ENCODE data around the gene IGFL2. TPM values are rescaled to one million over a fixed set of nuclear protein-coding genes. Genes with fewer than 3 reads are reported as not detected.
A peak's percentile ranks its signal among the peaks of the same experiment; 100 is the strongest.

The IGFL2 gene
- total and polyA plus RNA-seq, 9 of the 15 experiments (the other 6 are each of a cell fraction or from before 2014, with no cell fraction given) = 0.42 to 1.7 (median 0.75) TPM; not detected in 2

DNA sequence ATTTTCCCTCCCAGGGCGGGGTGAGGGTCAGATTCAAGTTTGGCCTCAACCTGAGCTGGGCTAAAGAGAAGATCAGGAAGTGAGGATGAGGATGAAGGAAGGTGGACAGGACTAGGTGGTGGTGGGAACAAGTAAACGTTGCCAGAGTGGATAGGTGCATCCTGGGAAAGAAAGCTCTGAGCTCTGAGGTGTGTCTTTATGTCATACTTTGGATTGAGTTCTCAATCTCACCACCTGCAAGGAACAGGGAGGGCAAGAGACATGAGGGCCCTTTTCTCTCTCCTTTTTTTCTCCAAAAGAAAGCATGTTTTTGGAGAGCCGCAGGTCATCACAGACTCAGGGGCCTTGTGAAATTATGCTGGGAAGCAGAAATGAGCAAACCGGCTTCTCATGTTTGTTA is 43.3 kb downstream of the IGFL2 start (continued):
- TF ChIP-seq, protein P1, sequence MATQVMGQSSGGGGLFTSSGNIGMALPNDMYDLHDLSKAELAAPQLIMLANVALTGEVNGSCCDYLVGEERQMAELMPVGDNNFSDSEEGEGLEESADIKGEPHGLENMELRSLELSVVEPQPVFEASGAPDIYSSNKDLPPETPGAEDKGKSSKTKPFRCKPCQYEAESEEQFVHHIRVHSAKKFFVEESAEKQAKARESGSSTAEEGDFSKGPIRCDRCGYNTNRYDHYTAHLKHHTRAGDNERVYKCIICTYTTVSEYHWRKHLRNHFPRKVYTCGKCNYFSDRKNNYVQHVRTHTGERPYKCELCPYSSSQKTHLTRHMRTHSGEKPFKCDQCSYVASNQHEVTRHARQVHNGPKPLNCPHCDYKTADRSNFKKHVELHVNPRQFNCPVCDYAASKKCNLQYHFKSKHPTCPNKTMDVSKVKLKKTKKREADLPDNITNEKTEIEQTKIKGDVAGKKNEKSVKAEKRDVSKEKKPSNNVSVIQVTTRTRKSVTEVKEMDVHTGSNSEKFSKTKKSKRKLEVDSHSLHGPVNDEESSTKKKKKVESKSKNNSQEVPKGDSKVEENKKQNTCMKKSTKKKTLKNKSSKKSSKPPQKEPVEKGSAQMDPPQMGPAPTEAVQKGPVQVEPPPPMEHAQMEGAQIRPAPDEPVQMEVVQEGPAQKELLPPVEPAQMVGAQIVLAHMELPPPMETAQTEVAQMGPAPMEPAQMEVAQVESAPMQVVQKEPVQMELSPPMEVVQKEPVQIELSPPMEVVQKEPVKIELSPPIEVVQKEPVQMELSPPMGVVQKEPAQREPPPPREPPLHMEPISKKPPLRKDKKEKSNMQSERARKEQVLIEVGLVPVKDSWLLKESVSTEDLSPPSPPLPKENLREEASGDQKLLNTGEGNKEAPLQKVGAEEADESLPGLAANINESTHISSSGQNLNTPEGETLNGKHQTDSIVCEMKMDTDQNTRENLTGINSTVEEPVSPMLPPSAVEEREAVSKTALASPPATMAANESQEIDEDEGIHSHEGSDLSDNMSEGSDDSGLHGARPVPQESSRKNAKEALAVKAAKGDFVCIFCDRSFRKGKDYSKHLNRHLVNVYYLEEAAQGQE (IDR thresholded peaks at IDR 0.05; ENCODE audit: borderline replicate concordance) = no peak
- TF ChIP-seq, protein P1 (CRISPR knock-in tag; IDR thresholded peaks at IDR 0.05; ENCODE audit: low read depth) = peak; percentile 45; the same call in 1 of the 2 replicates
- TF ChIP-seq ZNF830 (CRISPR knock-in tag; IDR thresholded peaks at IDR 0.05) (peak; percentile 35; the same call in 1 of the 2 replicates), ZNF551 (CRISPR knock-in tag; IDR thresholded peaks at IDR 0.05) (peak; percentile 86; the same call in 1 of the 2 replicates), HEY1 (CRISPR knock-in tag; IDR thresholded peaks at IDR 0.05; ENCODE audit: borderline replicate concordance) (peak; percentile 87), HMG20A (CRISPR knock-in tag; conservative IDR thresholded peaks at IDR 0.05) (0 out of 2 replicates have a peak, but pooled peaks have one; percentile 10), TOE1 (IDR thresholded peaks at IDR 0.05; ENCODE audit: borderline replicate concordance) (no peak), TOE1 (CRISPR knock-in tag; IDR thresholded peaks at IDR 0.05; ENCODE audit: borderline replicate concordance, low read depth) (0 out of 2 replicates have a peak, but pooled peaks have one; percentile 29), RBM17 (IDR thresholded peaks at IDR 0.05; ENCODE audit: borderline replicate concordance, low read depth, low read length) (no peak), ZBTB17 (CRISPR knock-in tag; IDR thresholded peaks at IDR 0.05) (peak; percentile 57; the same call in 1 of the 2 replicates)
- TF ChIP-seq, protein P2, sequence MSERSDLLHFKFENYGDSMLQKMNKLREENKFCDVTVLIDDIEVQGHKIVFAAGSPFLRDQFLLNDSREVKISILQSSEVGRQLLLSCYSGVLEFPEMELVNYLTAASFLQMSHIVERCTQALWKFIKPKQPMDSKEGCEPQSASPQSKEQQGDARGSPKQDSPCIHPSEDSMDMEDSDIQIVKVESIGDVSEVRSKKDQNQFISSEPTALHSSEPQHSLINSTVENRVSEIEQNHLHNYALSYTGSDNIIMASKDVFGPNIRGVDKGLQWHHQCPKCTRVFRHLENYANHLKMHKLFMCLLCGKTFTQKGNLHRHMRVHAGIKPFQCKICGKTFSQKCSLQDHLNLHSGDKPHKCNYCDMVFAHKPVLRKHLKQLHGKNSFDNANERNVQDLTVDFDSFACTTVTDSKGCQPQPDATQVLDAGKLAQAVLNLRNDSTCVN (CRISPR knock-in tag; IDR thresholded peaks at IDR 0.05) = peak; percentile 64; the same call in 1 of the 2 replicates

Data from K562 (cell line).